ENCODE data around the gene FAF1.

The FAF1 gene

GRCh38 chr1:50699795-50700194 is 260.3 kb downstream of the FAF1 start:
- no peak for TF ChIP-seq CTCF (IDR thresholded peaks at IDR 0.05)

GRCh38 chr1:50697440-50698421 is 262.3 kb downstream of the FAF1 start:
- no peak for TF ChIP-seq CTCF (IDR thresholded peaks at IDR 0.05)

- TF ChIP-seq CTCF (IDR thresholded peaks at IDR 0.05): no peak
Observed at GRCh38 chr1:50693829-50694228, 266.2 kb downstream of the FAF1 start.

- no peak for TF ChIP-seq CTCF (IDR thresholded peaks at IDR 0.05)
Observed at GRCh38 chr1:50684185-50684584, 275.9 kb downstream of the FAF1 start.

GRCh38 chr1:50681931-50682330 is 278.1 kb downstream of the FAF1 start:
- no peak for TF ChIP-seq CTCF (IDR thresholded peaks at IDR 0.05)

- no peak for TF ChIP-seq CTCF (IDR thresholded peaks at IDR 0.05)
Observed at GRCh38 chr1:50667710-50668356, 292.2 kb downstream of the FAF1 start.

GRCh38 chr1:50667272-50667671 is 292.8 kb downstream of the FAF1 start:
- TF ChIP-seq CTCF (IDR thresholded peaks at IDR 0.05): no peak
